ENCODE measurements around the gene CRYM.

- no peak for TF ChIP-seq CTCF (IDR thresholded peaks at IDR 0.05)
- no peak for TF ChIP-seq POLR2A (IDR thresholded peaks at IDR 0.05)
These were observed 54.3 kb downstream of the CRYM start for GRCh38 chr16:21223787-21224186.
